ENCODE measurements around the gene YBEY. TPM values are rescaled to one million over a fixed set of nuclear protein-coding genes. Genes with fewer than 3 reads are reported as not detected.

Gene YBEY
- total RNA-seq, 2 experiments from 2014 or later, result 9.6 to 10.7 TPM

GRCh38 chr21:46329796-46330195 lies 43.7 kb downstream of the YBEY start:
- Mint-ChIP-seq H3K27me3 (no peaks in the 10 kb centered on the region), H3K9me3 (no peaks in the 10 kb centered on the region), H3K4me3 (no peak overlapping the region), H3K36me3 (peaks cover 16% of the 10 kb centered on the region), H3K27ac (no peak overlapping the region), H3K4me1 (peaks cover 15% of the 10 kb centered on the region)
- POLR2A ChIA-PET, result no interaction called here
- no peak for ATAC-seq (ENCODE audit: low read depth)
- no peak for DNase-seq

DNA sequence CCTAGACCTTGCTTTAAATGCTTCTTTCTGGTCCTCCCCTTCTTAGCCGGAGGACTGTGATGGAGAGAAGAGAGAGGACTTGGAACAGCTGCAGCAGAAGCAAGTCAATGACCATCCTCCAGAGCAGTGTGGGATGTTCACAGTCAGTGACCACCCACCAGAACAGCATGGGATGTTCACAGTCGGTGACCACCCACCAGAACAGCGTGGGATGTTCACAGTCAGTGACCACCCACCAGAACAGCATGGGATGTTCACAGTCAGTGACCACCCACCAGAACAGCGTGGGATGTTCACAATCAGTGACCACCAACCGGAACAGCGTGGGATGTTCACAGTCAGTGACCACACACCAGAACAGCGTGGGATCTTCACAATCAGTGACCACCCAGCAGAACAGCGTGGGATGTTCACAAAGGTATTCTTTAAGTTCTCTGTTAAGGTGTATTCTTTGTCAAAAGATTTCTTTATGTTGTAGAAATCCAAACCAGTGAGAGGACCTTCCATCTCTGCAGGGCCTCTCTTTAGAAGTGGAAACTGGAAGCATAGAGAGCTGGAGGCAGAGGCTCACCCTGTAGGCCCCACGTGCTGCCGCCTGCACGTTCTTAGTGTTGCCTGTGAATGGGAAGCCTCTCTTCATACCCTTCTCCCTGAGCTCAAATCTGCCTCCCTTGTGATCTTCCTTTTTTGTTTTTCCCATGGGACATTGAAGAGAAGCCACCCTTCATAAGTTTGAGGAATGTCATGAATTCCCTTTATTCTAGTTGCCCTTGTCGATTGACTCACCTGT lies 48.4 kb downstream of the YBEY start:
- H3K4me1 Mint-ChIP-seq, result no peaks in the 10 kb centered on the region
- H3K27ac Mint-ChIP-seq, result no peak overlapping the region
- H3K9me3 Mint-ChIP-seq, result no peaks in the 10 kb centered on the region
- DNase-seq (no peak), ATAC-seq (ENCODE audit: low read depth) (no peak)
- H3K36me3 Mint-ChIP-seq, result peaks cover 28% of the 10 kb centered on the region
- POLR2A ChIA-PET, result no interaction called here
- H3K4me3 Mint-ChIP-seq, result no peak overlapping the region
- no peaks in the 10 kb centered on the region for H3K27me3 Mint-ChIP-seq

GRCh38 chr21:46336603-46337002 lies 50.5 kb downstream of the YBEY start:
- DNase-seq (no peak), ATAC-seq (ENCODE audit: low read depth) (no peak)
- no peak overlapping the region for H3K4me3 Mint-ChIP-seq
- no peak overlapping the region for H3K27ac Mint-ChIP-seq
- POLR2A ChIA-PET, result no interaction called here
- no peaks in the 10 kb centered on the region for H3K4me1 Mint-ChIP-seq
- peaks cover 36% of the 10 kb centered on the region for H3K36me3 Mint-ChIP-seq
- H3K27me3 Mint-ChIP-seq, result no peaks in the 10 kb centered on the region
- H3K9me3 Mint-ChIP-seq, result no peaks in the 10 kb centered on the region

DNA sequence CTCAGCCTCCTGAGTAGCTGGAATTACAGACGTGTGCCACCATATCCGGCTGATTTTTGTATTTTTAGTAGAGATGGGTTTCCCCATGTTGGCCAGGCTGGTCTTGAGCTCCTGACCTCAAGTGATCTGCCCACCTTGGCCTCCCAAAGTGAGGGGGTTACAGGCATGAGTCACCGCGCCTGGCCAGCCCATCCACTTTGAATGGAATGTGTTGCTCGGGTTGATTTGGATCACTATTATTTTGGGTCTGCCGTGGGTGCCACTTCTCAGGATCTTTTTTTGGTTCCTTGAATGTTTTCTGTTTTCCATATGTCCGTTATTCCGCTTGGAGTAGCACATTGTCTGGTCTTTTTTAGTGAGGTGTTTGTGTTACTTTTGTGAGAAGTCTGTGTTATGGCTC lies 54.9 kb downstream of the YBEY start:
- Mint-ChIP-seq H3K27me3 (no peaks in the 10 kb centered on the region), H3K4me1 (peaks cover 5% of the 10 kb centered on the region), H3K4me3 (no peak overlapping the region), H3K27ac (no peak overlapping the region), H3K9me3 (no peaks in the 10 kb centered on the region), H3K36me3 (peaks cover 43% of the 10 kb centered on the region)
- POLR2A ChIA-PET, result no interaction called here
- DNase-seq, result no peak
- no peak for ATAC-seq (ENCODE audit: low read depth)

DNA sequence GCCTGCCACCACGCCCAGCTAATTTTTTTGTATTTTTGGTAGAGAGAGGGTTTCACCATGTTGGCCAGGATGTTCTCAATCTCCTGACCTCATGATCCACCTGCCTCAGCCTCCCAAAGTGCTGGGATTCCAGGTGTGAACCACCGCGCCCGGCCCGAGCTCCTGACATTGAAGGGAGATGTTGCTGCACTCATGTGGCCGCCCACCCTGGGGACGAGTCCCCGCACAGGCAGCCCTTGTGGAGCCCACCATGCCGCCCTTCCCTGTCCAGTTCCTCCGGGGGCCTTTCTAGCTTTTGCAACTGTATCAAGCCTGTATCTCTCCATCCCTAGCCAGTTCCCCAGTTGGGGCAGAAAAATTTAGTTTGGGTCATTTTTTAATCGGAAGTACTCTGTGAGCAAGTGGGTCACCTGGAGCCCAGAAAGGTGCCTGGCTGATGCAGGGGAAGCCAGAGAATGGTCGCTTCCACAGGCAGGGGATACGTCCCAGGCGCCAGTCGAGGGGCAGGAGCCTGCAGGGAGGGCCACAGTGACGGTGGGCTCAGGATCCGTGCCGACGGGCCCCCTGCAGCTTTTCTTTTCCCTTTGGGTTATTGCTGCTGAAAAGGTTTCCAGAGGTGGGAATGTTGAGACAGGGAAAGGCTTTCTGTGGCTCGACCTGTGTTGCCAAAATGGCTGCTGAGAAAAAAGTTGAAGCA lies 58.2 kb downstream of the YBEY start:
- peaks cover 26% of the 10 kb centered on the region for H3K36me3 Mint-ChIP-seq
- no peak for DNase-seq
- no peaks in the 10 kb centered on the region for H3K9me3 Mint-ChIP-seq
- no peaks in the 10 kb centered on the region for H3K27me3 Mint-ChIP-seq
- H3K27ac Mint-ChIP-seq, result no peak overlapping the region
- H3K4me1 Mint-ChIP-seq, result peaks cover 5% of the 10 kb centered on the region
- no peak for ATAC-seq (ENCODE audit: low read depth)
- H3K4me3 Mint-ChIP-seq, result no peak overlapping the region
- POLR2A ChIA-PET, result interaction anchor here (1.2 kb wide), 1 partner anchor 21 kb away, joined by 3 read pairs; no protein-coding TSS in a partner anchor

DNA sequence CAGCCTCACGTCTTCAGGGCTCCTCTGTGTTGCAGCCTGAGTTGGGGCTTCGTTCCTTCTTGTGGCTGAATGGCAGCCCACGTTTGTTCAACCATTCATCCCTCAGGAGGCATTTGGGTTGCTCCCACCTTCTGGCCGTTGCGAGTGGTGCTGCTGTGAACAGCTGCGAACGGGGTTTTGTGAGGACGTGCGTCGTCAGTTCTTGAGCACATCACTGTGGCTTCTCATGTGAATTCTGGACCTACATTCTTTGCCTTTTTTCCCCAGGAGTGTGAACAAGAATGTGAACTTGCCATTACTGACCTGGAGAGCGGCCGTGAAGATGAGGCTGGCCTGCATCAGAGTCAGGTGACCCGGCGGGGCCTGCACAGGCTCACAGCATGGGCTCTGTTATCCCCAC lies 59.7 kb downstream of the YBEY start:
- no peaks in the 10 kb centered on the region for H3K9me3 Mint-ChIP-seq
- H3K36me3 Mint-ChIP-seq, result peaks cover 21% of the 10 kb centered on the region
- peaks cover 5% of the 10 kb centered on the region for H3K4me1 Mint-ChIP-seq
- H3K27ac Mint-ChIP-seq, result no peak overlapping the region
- POLR2A ChIA-PET, result no interaction called here
- H3K27me3 Mint-ChIP-seq, result no peaks in the 10 kb centered on the region
- ATAC-seq (ENCODE audit: low read depth) (no peak), DNase-seq (no peak)
- no peak overlapping the region for H3K4me3 Mint-ChIP-seq

DNA sequence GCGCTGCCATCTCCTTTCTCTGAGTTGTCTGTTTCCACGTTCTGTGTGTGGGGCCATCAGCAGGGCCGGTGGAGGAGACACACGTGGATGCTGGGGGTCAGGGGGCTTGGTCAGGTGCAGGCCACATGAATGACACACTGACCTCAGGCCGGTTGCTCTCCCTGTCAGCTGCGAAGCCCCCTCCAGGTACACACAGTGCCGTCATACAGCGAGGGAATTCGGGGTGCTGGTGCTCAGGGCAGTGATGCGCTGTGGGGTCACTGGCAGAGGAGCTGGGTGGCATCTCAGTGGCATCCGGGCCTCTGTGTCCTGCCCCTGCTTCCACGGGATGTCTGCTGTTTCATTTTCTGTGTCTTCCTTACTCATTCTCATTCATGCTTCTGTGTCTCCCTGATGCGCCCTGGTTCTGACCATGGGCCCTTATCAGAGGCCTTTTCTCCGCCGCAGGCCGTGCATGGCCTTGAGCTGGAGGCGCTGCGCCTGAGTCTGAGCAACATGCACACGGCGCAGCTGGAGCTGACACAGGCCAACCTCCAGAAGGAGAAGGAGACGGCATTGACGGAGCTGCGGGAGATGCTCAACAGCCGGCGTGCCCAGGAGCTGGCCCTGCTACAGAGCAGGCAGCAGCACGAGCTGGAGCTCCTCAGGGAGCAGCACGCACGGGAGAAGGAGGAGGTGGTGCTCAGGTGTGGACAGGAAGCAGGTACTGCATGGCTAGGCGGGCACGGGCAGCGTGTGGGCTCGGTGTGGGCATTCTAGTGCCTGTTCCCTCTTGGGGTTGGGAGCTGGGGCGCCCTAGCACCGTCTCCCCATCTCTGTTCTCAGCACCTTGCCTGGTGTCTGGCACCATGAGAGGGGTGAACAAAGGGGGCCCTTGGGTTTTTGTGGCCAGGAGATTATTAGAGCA lies 60.4 kb downstream of the YBEY start:
- no peaks in the 10 kb centered on the region for H3K9me3 Mint-ChIP-seq
- ATAC-seq (ENCODE audit: low read depth) (no peak), DNase-seq (no peak)
- H3K4me1 Mint-ChIP-seq, result peaks cover 5% of the 10 kb centered on the region
- POLR2A ChIA-PET, result no interaction called here
- H3K27ac Mint-ChIP-seq, result no peak overlapping the region
- H3K4me3 Mint-ChIP-seq, result no peak overlapping the region
- peaks cover 19% of the 10 kb centered on the region for H3K36me3 Mint-ChIP-seq
- H3K27me3 Mint-ChIP-seq, result no peaks in the 10 kb centered on the region

GRCh38 chr21:46347203-46347550 lies 61.0 kb downstream of the YBEY start:
- Mint-ChIP-seq H3K4me1 (peaks cover 5% of the 10 kb centered on the region), H3K9me3 (no peaks in the 10 kb centered on the region), H3K27me3 (no peaks in the 10 kb centered on the region), H3K27ac (no peak overlapping the region), H3K4me3 (no peak overlapping the region), H3K36me3 (peaks cover 19% of the 10 kb centered on the region)
- POLR2A ChIA-PET, result no interaction called here
- DNase-seq (no peak), ATAC-seq (ENCODE audit: low read depth) (no peak)

Other genes with a start within 250 kb of the YBEY start
- 10 to 100 TPM; 23.8 to 23.9 TPM for gene COL6A2, start 188.2 kb upstream of the YBEY start, total RNA-seq
- gene FTCD, start 130.8 kb upstream of the YBEY start, total RNA-seq, result 1 to 10 TPM in 1 of 2 experiments, under 1 TPM in 1; 0.65 to 1.3 TPM
- 1 to 10 TPM; 7.6 to 8.9 TPM for gene SPATC1L, start 101.9 kb upstream of the YBEY start, total RNA-seq
- 10 to 100 TPM; 57.6 to 66.7 TPM for gene LSS, start 57.6 kb upstream of the YBEY start, total RNA-seq
- gene MCM3AP, start 731 bp upstream of the YBEY start, total RNA-seq, result 100 to 1,000 TPM; 130 to 150 TPM
- gene C21orf58, start 37.5 kb downstream of the YBEY start, total RNA-seq, result 10 to 100 TPM; 50.1 to 53.9 TPM
- gene PCNT, start 37.8 kb downstream of the YBEY start, total RNA-seq, result 10 to 100 TPM; 85.4 to 86.1 TPM
- gene DIP2A, start 172.5 kb downstream of the YBEY start, total RNA-seq, result 10 to 100 TPM; 78.7 to 78.8 TPM

Measured in activated naive CD8-positive, alpha-beta T cell treated with anti-CD3 and anti-CD28 coated beads, Interleukin-2, amount 10 ng/mL, durations not matched to agents 7 days and 5 days (primary cell).